ENCODE measurements around the gene GALNT5.

GALNT5 gene

DNA sequence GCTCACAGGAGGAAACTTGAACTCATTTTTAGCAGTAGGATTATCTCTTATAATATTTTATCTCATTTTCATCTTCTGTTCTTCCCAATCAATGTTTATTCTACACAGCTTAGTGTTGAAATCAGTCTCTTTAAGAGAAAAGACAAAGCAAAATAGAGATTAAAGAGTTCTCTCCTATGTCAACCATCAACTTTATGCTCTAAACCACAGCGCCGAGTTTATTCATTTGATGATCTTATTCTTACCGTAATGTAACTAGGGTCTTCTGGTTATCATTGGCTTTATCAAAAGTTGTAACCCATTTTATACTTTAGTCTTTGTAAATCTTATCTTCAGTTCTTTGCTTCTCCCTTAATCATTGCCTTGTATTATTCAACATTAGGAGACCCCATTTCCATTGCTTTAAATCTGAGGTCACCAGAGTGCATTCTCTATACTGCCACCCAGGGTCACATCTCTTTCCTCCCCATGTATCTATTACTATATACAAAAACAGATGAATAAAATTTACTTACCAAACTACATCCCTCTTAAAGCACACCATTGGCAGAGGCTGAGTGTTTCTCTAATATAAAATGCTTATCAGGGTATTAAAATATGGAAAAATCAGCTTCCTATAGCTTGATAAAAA is 90.9 kb downstream of the GALNT5 start:
- Histone ChIP-seq H3K79me2 (ENCODE audit: control insufficient read depth, low read length) (no peaks in the 10 kb centered on the region), H3K27ac (ENCODE audit: low read depth, low read length) (no peak overlapping the region), H3K4me2 (ENCODE audit: low read length) (no peak overlapping the region), H3K4me1 (ENCODE audit: control insufficient read depth, low read length) (no peaks in the 10 kb centered on the region), H3K27me3 (ENCODE audit: control insufficient read depth, low read length) (no peaks in the 10 kb centered on the region), H4K20me1 (ENCODE audit: control insufficient read depth, insufficient read depth, low read depth, low read length) (no peaks in the 10 kb centered on the region), H3K9me2 (replicated peaks; ENCODE audit: control insufficient read depth, low read length) (no peaks in the 10 kb centered on the region), H3K9me3 (ENCODE audit: control insufficient read depth, insufficient read depth, low read length) (peaks cover 16% of the 10 kb centered on the region; the same call in 1 of the 2 replicates), H3F3A (ENCODE audit: control insufficient read depth, insufficient read depth) (no peaks in the 10 kb centered on the region), H3K36me3 (ENCODE audit: control insufficient read depth, low read length) (no peaks in the 10 kb centered on the region), H3K4me3 (ENCODE audit: low read length) (no peak overlapping the region)
- TF ChIP-seq EZH2phosphoT487 (IDR thresholded peaks at IDR 0.05; ENCODE audit: borderline replicate concordance, low read length), result no peak
- no peak for TF ChIP-seq CTCF (IDR thresholded peaks at IDR 0.05; ENCODE audit: low read depth, low read length, poor library complexity, severe bottlenecking)

DNA sequence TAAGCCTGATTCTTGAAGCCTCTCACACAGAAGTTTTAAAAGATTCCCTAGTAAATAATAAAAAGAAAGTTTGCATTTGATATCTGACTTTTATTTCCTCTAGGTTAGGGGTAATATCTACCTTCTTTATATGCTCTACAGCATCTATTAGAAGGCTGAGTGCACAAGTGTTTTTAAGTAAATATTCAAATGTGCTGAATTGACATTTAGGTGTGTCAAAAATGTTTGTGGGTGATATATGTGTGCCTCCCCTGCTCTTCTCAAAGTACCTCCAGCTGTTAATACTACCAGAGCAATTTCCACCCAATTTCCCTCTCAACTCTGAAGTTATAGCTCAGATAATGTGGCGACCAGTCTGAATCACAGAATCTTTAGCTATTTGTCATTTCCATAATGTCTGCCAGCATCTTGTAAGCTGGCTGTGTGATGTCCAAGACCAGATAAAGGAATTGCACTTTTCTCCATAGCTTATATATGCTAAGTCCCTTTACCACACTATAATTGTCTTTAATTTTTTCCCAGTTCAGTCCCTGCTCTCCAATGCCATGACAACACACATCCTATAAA is 92.5 kb downstream of the GALNT5 start:
- no peaks in the 10 kb centered on the region for H3K36me3 ChIP-seq (ENCODE audit: control insufficient read depth, low read length)
- no peak overlapping the region for H3K4me2 ChIP-seq (ENCODE audit: low read length)
- H3F3A ChIP-seq (ENCODE audit: control insufficient read depth, insufficient read depth), result no peaks in the 10 kb centered on the region
- no peak overlapping the region for H3K27ac ChIP-seq (ENCODE audit: low read depth, low read length)
- no peaks in the 10 kb centered on the region for H3K79me2 ChIP-seq (ENCODE audit: control insufficient read depth, low read length)
- H4K20me1 ChIP-seq (ENCODE audit: control insufficient read depth, insufficient read depth, low read depth, low read length), result no peaks in the 10 kb centered on the region
- no peak for TF ChIP-seq CTCF (IDR thresholded peaks at IDR 0.05; ENCODE audit: low read depth, low read length, poor library complexity, severe bottlenecking)
- no peak for TF ChIP-seq EZH2phosphoT487 (IDR thresholded peaks at IDR 0.05; ENCODE audit: borderline replicate concordance, low read length)
- H3K4me3 ChIP-seq (ENCODE audit: low read length), result no peak overlapping the region
- no peaks in the 10 kb centered on the region for H3K27me3 ChIP-seq (ENCODE audit: control insufficient read depth, low read length)
- H3K4me1 ChIP-seq (ENCODE audit: control insufficient read depth, low read length), result no peaks in the 10 kb centered on the region
- H3K9me3 ChIP-seq (ENCODE audit: control insufficient read depth, insufficient read depth, low read length), result peaks cover 8% of the 10 kb centered on the region; the same call in 1 of the 2 replicates
- H3K9me2 ChIP-seq (replicated peaks; ENCODE audit: control insufficient read depth, low read length), result no peaks in the 10 kb centered on the region

- Histone ChIP-seq H3K9me3 (ENCODE audit: control insufficient read depth, insufficient read depth, low read length) (no peaks in the 10 kb centered on the region; the same call in 1 of the 2 replicates), H4K20me1 (ENCODE audit: control insufficient read depth, insufficient read depth, low read depth, low read length) (no peaks in the 10 kb centered on the region), H3K27ac (ENCODE audit: low read depth, low read length) (no peak overlapping the region), H3K4me2 (ENCODE audit: low read length) (no peak overlapping the region), H3K4me1 (ENCODE audit: control insufficient read depth, low read length) (no peaks in the 10 kb centered on the region), H3K36me3 (ENCODE audit: control insufficient read depth, low read length) (no peaks in the 10 kb centered on the region), H3K9me2 (replicated peaks; ENCODE audit: control insufficient read depth, low read length) (no peaks in the 10 kb centered on the region; the same call in 1 of the 2 replicates), H3F3A (ENCODE audit: control insufficient read depth, insufficient read depth) (no peaks in the 10 kb centered on the region), H3K27me3 (ENCODE audit: control insufficient read depth, low read length) (no peaks in the 10 kb centered on the region), H3K79me2 (ENCODE audit: control insufficient read depth, low read length) (no peaks in the 10 kb centered on the region), H3K4me3 (ENCODE audit: low read length) (no peak overlapping the region)
- TF ChIP-seq EZH2phosphoT487 (IDR thresholded peaks at IDR 0.05; ENCODE audit: borderline replicate concordance, low read length), result no peak
Observed at GRCh38 chr2:157355618-157356017, 98.1 kb downstream of the GALNT5 start.

GRCh38 chr2:157359628-157360027 is 102.1 kb downstream of the GALNT5 start:
- no peaks in the 10 kb centered on the region for H4K20me1 ChIP-seq (ENCODE audit: control insufficient read depth, insufficient read depth, low read depth, low read length)
- peaks cover 15% of the 10 kb centered on the region for H3K4me1 ChIP-seq (ENCODE audit: control insufficient read depth, low read length)
- H3K9me3 ChIP-seq (ENCODE audit: control insufficient read depth, insufficient read depth, low read length), result peaks cover 15% of the 10 kb centered on the region
- TF ChIP-seq CTCF (IDR thresholded peaks at IDR 0.05; ENCODE audit: low read depth, low read length, poor library complexity, severe bottlenecking) (no peak), EZH2phosphoT487 (IDR thresholded peaks at IDR 0.05; ENCODE audit: borderline replicate concordance, low read length) (no peak)
- no peaks in the 10 kb centered on the region; the same call in 1 of the 2 replicates for H3K9me2 ChIP-seq (replicated peaks; ENCODE audit: control insufficient read depth, low read length)
- H3K27ac ChIP-seq (ENCODE audit: low read depth, low read length), result no peak overlapping the region
- no peaks in the 10 kb centered on the region for H3K27me3 ChIP-seq (ENCODE audit: control insufficient read depth, low read length)
- no peak overlapping the region for H3K4me3 ChIP-seq (ENCODE audit: low read length)
- H3F3A ChIP-seq (ENCODE audit: control insufficient read depth, insufficient read depth), result no peaks in the 10 kb centered on the region
- no peaks in the 10 kb centered on the region for H3K79me2 ChIP-seq (ENCODE audit: control insufficient read depth, low read length)
- no peaks in the 10 kb centered on the region; the same call in 1 of the 2 replicates for H3K36me3 ChIP-seq (ENCODE audit: control insufficient read depth, low read length)
- H3K4me2 ChIP-seq (ENCODE audit: low read length), result no peak overlapping the region
